Measurements from ENCODE around the gene PADI6.
"Not testable (repeated sequence)": the region's sequence is repeated elsewhere in the genome, so short reads cannot be mapped to it uniquely, and the experiment has no call there.

Gene PADI6

GRCh38 chr1:17404034-17404684 lies 32.2 kb downstream of the PADI6 start:
- no peak for DNase-seq (ENCODE audit: low read depth, low spot score)

- DNase-seq (ENCODE audit: low read depth, low spot score): no peak
Measured at GRCh38 chr1:17404820-17405219, 32.8 kb downstream of the PADI6 start.

- peak; percentile 82 for DNase-seq (ENCODE audit: low read depth, low spot score)
Measured at GRCh38 chr1:17405898-17406759, 34.1 kb downstream of the PADI6 start.

- not testable (repeated sequence) for DNase-seq (ENCODE audit: low read depth, low spot score)
Measured at GRCh38 chr1:17406760-17407475, 34.9 kb downstream of the PADI6 start.

- peak; percentile 26 for DNase-seq (ENCODE audit: low read depth, low spot score)
Measured at GRCh38 chr1:17407786-17408514, 36.0 kb downstream of the PADI6 start.

- no peak for DNase-seq (ENCODE audit: low read depth, low spot score)
Measured at GRCh38 chr1:17409391-17409811, 37.4 kb downstream of the PADI6 start.

GRCh38 chr1:17412093-17412870 lies 40.3 kb downstream of the PADI6 start:
- DNase-seq (ENCODE audit: low read depth, low spot score): no peak

- DNase-seq (ENCODE audit: low read depth, low spot score): no peak
Measured at GRCh38 chr1:17414022-17414421, 42.0 kb downstream of the PADI6 start.

GRCh38 chr1:17416389-17416788 lies 44.4 kb downstream of the PADI6 start:
- no peak for DNase-seq (ENCODE audit: low read depth, low spot score)

GRCh38 chr1:17419626-17420328 lies 47.8 kb downstream of the PADI6 start:
- DNase-seq (ENCODE audit: low read depth, low spot score): peak; percentile 80

- no peak for DNase-seq (ENCODE audit: low read depth, low spot score)
Measured at GRCh38 chr1:17420391-17420918, 48.5 kb downstream of the PADI6 start.

- no peak for DNase-seq (ENCODE audit: low read depth, low spot score)
Measured at GRCh38 chr1:17422461-17422860, 50.5 kb downstream of the PADI6 start.

GRCh38 chr1:17423781-17424245 lies 51.8 kb downstream of the PADI6 start:
- peak; percentile 14 for DNase-seq (ENCODE audit: low read depth, low spot score)

GRCh38 chr1:17425806-17426600 lies 54.0 kb downstream of the PADI6 start:
- no peak for DNase-seq (ENCODE audit: low read depth, low spot score)

GRCh38 chr1:17427696-17428660 lies 56.0 kb downstream of the PADI6 start:
- no peak for DNase-seq (ENCODE audit: low read depth, low spot score)

- no peak for DNase-seq (ENCODE audit: low read depth, low spot score)
Measured at GRCh38 chr1:17429183-17429582, 57.2 kb downstream of the PADI6 start.

GRCh38 chr1:17432412-17432811 lies 60.4 kb downstream of the PADI6 start:
- no peak for DNase-seq (ENCODE audit: low read depth, low spot score)

- DNase-seq (ENCODE audit: low read depth, low spot score): no peak
Measured at GRCh38 chr1:17433261-17433660, 61.3 kb downstream of the PADI6 start.
